Measurements from ENCODE around the gene DPH6. TPM values are rescaled to one million over a fixed set of nuclear protein-coding genes. Genes with fewer than 3 reads are reported as not detected.

DPH6 gene
- total RNA-seq, 1 donor from 2014 or later = 41.1 TPM

GRCh38 chr15:35448294-35448693 is 97.7 kb downstream of the DPH6 start:
- DNase-seq (ENCODE audit: low spot score) = no peak
- TF ChIP-seq EZH2 (IDR thresholded peaks at IDR 0.05) (no peak), EZH2phosphoT487 (IDR thresholded peaks at IDR 0.05) (no peak), CTCF (IDR thresholded peaks at IDR 0.05) (no peak)
- Mint-ChIP-seq H3K36me3 (peaks cover 6% of the 10 kb centered on the region), H3K4me1 (peaks cover 3% of the 10 kb centered on the region), H3K4me3 (no peak overlapping the region), H3K9me3 (peaks cover 3% of the 10 kb centered on the region), H3K27me3 (ENCODE audit: insufficient read depth, low read depth) (peaks cover 2% of the 10 kb centered on the region), H3K27ac (no peak overlapping the region)
- H2AFZ ChIP-seq (replicated peaks) = no peak overlapping the region
- H3K9me3 ChIP-seq (ENCODE audit: low read depth) = no peaks in the 10 kb centered on the region
- no peaks in the 10 kb centered on the region for H3K27me3 ChIP-seq
- no peaks in the 10 kb centered on the region for H3K79me2 ChIP-seq (ENCODE audit: low read depth)
- no peaks in the 10 kb centered on the region for H4K20me1 ChIP-seq (ENCODE audit: low read depth)
- no peak overlapping the region for H3K4me3 ChIP-seq
- H3F3A ChIP-seq (ENCODE audit: low read depth) = no peaks in the 10 kb centered on the region
- no peak overlapping the region for H3K27ac ChIP-seq
- H3K4me1 ChIP-seq = no peaks in the 10 kb centered on the region
- no peak overlapping the region for H3K9ac ChIP-seq
- no peak overlapping the region for H3K4me2 ChIP-seq
- H3K36me3 ChIP-seq = no peaks in the 10 kb centered on the region

- H3K4me2 ChIP-seq = no peak overlapping the region
- H3K9me3 Mint-ChIP-seq = peaks cover 1% of the 10 kb centered on the region
- no peaks in the 10 kb centered on the region for H3K79me2 ChIP-seq (ENCODE audit: low read depth)
- H3K4me3 Mint-ChIP-seq = no peak overlapping the region
- H3K27ac Mint-ChIP-seq = no peak overlapping the region
- no peaks in the 10 kb centered on the region for H3F3A ChIP-seq (ENCODE audit: low read depth)
- H3K9ac ChIP-seq = no peak overlapping the region
- no peaks in the 10 kb centered on the region for H3K36me3 ChIP-seq
- H3K27me3 Mint-ChIP-seq (ENCODE audit: insufficient read depth, low read depth) = no peaks in the 10 kb centered on the region
- TF ChIP-seq CTCF (IDR thresholded peaks at IDR 0.05) = no peak
- TF ChIP-seq EZH2 (IDR thresholded peaks at IDR 0.05) = no peak
- no peak for TF ChIP-seq EZH2phosphoT487 (IDR thresholded peaks at IDR 0.05)
- no peaks in the 10 kb centered on the region for H3K4me1 Mint-ChIP-seq
- no peak overlapping the region for H3K4me3 ChIP-seq
- no peaks in the 10 kb centered on the region for H3K9me3 ChIP-seq (ENCODE audit: low read depth)
- H3K27me3 ChIP-seq = no peaks in the 10 kb centered on the region
- no peaks in the 10 kb centered on the region for H3K4me1 ChIP-seq
- H4K20me1 ChIP-seq (ENCODE audit: low read depth) = no peaks in the 10 kb centered on the region
- H2AFZ ChIP-seq (replicated peaks) = no peak overlapping the region
- peaks cover 4% of the 10 kb centered on the region for H3K36me3 Mint-ChIP-seq
- DNase-seq (ENCODE audit: low spot score) = no peak
- H3K27ac ChIP-seq = no peak overlapping the region
Observed at GRCh38 chr15:35445891-35446290, 100.1 kb downstream of the DPH6 start.

DNA sequence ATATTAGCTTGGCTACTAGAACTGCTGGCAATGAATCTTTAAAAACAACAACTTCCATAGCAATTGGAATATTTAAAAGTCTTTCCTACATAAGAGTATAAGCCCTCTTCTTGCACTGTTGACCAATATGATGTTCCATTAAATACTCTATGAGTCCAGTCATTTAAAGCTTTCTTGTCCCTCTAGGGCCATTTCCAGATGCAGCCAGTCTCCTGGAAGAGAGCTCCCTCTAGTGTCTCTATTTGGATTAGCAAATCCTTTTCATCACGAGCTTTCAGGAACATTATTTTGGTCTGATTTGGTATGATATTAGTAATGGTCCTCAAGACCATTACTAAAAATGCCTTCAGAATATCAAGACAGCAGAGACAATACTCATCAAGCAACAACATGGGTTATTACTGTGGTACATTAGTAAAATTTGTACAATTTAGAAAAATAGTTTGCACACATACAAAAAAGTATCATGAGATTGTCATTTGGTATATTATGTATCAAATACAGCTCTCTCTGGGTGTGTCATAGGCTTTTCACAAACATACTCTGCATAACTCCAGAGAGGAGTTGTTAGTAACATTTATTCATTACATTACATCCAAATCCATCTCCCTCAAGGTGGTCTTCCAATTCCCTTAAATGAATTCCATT is 101.3 kb downstream of the DPH6 start:
- H3K4me3 ChIP-seq = no peak overlapping the region
- no peaks in the 10 kb centered on the region for H3K4me1 ChIP-seq
- H3K4me1 Mint-ChIP-seq = no peaks in the 10 kb centered on the region
- H3K4me3 Mint-ChIP-seq = no peak overlapping the region
- no peak overlapping the region for H3K9ac ChIP-seq
- H2AFZ ChIP-seq (replicated peaks) = no peak overlapping the region
- no peak for TF ChIP-seq EZH2 (IDR thresholded peaks at IDR 0.05)
- TF ChIP-seq CTCF (IDR thresholded peaks at IDR 0.05) = peak; percentile 98
- no peaks in the 10 kb centered on the region for H3K27me3 ChIP-seq
- no peaks in the 10 kb centered on the region for H3K36me3 ChIP-seq
- peaks cover 8% of the 10 kb centered on the region for H3K36me3 Mint-ChIP-seq
- H3F3A ChIP-seq (ENCODE audit: low read depth) = no peaks in the 10 kb centered on the region
- DNase-seq (ENCODE audit: low spot score) = peak; percentile 65
- no peaks in the 10 kb centered on the region for H3K9me3 ChIP-seq (ENCODE audit: low read depth)
- no peak overlapping the region for H3K4me2 ChIP-seq
- H3K27ac Mint-ChIP-seq = no peak overlapping the region
- no peaks in the 10 kb centered on the region for H3K79me2 ChIP-seq (ENCODE audit: low read depth)
- H3K27ac ChIP-seq = no peak overlapping the region
- H3K27me3 Mint-ChIP-seq (ENCODE audit: insufficient read depth, low read depth) = no peaks in the 10 kb centered on the region
- peaks cover 6% of the 10 kb centered on the region for H3K9me3 Mint-ChIP-seq
- no peaks in the 10 kb centered on the region for H4K20me1 ChIP-seq (ENCODE audit: low read depth)
